NCI-H460 (cell line): ENCODE results near the gene TBC1D22B. TPM values are rescaled to one million over a fixed set of nuclear protein-coding genes. Genes with fewer than 3 reads are reported as not detected.

Experiments
- DNase-seq: peaks from one replicate; pipeline ENCODE4 v3.0.0-alpha.2; 2016; ENCODE audit warnings: low read depth; ENCODE audit errors: extremely low read depth
- total RNA-seq: library from RNA; depleted of rRNA; stranded (reverse); fragments of >200 nt; shearing (Covaris generic); gene quantifications from 2 replicates; pipeline ENCODE4 v1.2.3, GENCODE V29; 2014

Gene TBC1D22B
- total RNA-seq, 1 experiment from 2014 or later: 8.6 TPM

GRCh38 chr6:37347177-37347576 lies 89.6 kb downstream of the TBC1D22B start:
- DNase-seq: no peak

- no peak for DNase-seq
These were observed 90.1 kb downstream of the TBC1D22B start for GRCh38 chr6:37347670-37348111.

GRCh38 chr6:37351027-37351426 lies 93.5 kb downstream of the TBC1D22B start:
- DNase-seq: no peak

- DNase-seq: no peak
These were observed 94.8 kb downstream of the TBC1D22B start for GRCh38 chr6:37352384-37352783.

- peak; percentile 65 for DNase-seq
These were observed 96.4 kb downstream of the TBC1D22B start, which contains the start of gene RNF8 for GRCh38 chr6:37353761-37354525. Gene RNF8, plus strand, starts transcription at chr6:37353983. Its CDS starts 182 bp downstream, at chr6:37354165.

GRCh38 chr6:37354526-37355384 lies 97.2 kb downstream of the TBC1D22B start:
- no peak for DNase-seq

GRCh38 chr6:37357288-37357687 lies 99.7 kb downstream of the TBC1D22B start:
- DNase-seq: no peak

- no peak for DNase-seq
These were observed 100.3 kb downstream of the TBC1D22B start for GRCh38 chr6:37357860-37358259.

GRCh38 chr6:37359039-37359438 lies 101.5 kb downstream of the TBC1D22B start:
- no peak for DNase-seq

- DNase-seq: no peak
These were observed 104.7 kb downstream of the TBC1D22B start for GRCh38 chr6:37362101-37362828.

GRCh38 chr6:37365791-37366190 lies 108.2 kb downstream of the TBC1D22B start:
- DNase-seq: no peak

- no peak for DNase-seq
These were observed 109.3 kb downstream of the TBC1D22B start for GRCh38 chr6:37366910-37367309.

GRCh38 chr6:37368961-37369320 lies 111.4 kb downstream of the TBC1D22B start:
- DNase-seq: no peak

- DNase-seq: no peak
These were observed 112.0 kb downstream of the TBC1D22B start for GRCh38 chr6:37369321-37370201.

GRCh38 chr6:37371154-37372083 lies 113.8 kb downstream of the TBC1D22B start:
- DNase-seq: no peak

- DNase-seq: no peak
These were observed 114.5 kb downstream of the TBC1D22B start for GRCh38 chr6:37372116-37372515.

GRCh38 chr6:37373822-37374471 lies 116.4 kb downstream of the TBC1D22B start:
- DNase-seq: no peak

- DNase-seq: no peak
These were observed 117.8 kb downstream of the TBC1D22B start for GRCh38 chr6:37375376-37375775.
